Epidermal melanocyte (primary cell): ENCODE results near the gene CREB3L2.
"Not testable (repeated sequence)": the region's sequence is repeated elsewhere in the genome, so short reads cannot be mapped to it uniquely, and the experiment has no call there.

ENCODE experiments used
- DNase-seq: peaks from one replicate; pipeline ENCODE4 v3.0.0; 2011; ENCODE audit warnings: low spot score; ENCODE audit not compliant: insufficient read length

Gene CREB3L2, protein sequence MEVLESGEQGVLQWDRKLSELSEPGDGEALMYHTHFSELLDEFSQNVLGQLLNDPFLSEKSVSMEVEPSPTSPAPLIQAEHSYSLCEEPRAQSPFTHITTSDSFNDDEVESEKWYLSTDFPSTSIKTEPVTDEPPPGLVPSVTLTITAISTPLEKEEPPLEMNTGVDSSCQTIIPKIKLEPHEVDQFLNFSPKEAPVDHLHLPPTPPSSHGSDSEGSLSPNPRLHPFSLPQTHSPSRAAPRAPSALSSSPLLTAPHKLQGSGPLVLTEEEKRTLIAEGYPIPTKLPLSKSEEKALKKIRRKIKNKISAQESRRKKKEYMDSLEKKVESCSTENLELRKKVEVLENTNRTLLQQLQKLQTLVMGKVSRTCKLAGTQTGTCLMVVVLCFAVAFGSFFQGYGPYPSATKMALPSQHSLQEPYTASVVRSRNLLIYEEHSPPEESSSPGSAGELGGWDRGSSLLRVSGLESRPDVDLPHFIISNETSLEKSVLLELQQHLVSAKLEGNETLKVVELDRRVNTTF

DNA sequence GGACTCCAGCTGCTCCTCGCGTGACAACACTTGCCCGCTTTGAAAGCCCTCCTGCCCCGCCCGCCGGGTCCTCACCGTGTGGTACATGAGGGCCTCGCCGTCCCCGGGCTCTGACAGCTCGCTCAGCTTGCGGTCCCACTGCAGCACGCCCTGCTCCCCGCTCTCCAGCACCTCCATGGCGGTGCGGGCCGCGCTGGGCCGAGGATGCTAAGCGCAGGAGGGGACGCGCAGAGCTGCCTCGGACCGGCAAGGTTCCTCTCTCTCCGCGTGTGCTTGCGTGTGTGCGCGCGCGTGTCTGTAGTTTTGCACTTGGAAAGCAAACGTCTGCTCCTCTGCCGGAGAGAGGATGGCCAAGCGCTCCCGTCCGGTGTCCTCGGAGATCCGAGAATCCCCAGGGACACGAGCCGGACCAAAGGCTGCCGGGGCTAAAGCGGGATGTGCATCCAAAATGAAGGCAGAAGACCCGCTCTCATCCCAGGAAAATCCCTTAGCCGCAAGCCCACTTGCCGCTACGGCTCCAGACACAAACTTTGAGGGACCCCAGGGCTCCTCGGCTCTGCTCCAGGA, at the start of gene CREB3L2:
TSS of gene CREB3L2 (minus strand) at position 558 of the 567 bp plus-strand sequence. CDS start at position 177, 381 bp downstream.
- no peak for DNase-seq

DNA sequence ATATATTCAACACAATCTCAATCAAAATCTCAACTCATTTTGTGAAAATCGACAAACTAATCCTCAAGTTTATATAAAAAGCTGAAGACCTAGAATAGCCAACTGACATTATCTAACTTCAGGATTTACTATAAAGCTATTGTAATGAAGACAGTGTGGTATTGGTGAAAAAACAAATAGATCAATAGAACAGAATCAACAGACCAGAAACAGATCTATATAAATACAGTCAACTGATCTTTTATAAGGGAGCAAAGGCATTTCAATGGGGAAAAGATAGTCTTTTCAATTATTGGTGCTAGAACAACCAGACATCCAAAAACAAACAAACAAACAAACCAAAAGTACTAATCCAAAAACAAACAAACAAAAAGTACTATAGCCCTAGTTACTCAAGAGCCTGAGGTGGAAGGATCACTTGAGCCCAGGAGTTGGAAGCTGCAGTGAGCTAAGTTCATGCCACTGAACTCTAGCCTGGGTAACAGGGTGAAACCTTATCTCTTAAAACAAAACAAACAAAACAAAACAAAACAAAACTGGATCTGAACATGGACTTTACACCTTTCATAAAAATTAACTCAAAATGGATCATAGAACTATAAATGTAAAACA, 47.7 kb upstream of the CREB3L2 start:
- DNase-seq: no peak

DNA sequence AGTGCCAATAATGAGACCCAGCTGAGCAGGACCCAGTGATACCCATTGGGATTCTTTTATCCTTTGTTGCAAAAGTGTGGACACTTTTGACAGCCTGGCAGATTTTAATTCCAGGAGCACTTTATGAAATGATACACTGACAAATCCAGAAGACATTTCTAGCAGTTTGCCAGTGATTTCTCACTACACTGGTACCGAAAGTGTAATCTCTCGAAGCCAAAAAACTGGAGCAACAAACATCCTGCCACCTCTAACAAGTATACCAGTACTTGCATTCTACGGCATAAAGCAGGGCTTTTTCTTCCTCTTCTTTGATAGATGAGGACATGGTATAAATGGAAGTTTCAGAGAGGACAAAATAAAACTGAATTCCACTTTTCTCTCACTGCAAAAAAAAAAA, 46.0 kb upstream of the CREB3L2 start:
- no peak for DNase-seq

DNA sequence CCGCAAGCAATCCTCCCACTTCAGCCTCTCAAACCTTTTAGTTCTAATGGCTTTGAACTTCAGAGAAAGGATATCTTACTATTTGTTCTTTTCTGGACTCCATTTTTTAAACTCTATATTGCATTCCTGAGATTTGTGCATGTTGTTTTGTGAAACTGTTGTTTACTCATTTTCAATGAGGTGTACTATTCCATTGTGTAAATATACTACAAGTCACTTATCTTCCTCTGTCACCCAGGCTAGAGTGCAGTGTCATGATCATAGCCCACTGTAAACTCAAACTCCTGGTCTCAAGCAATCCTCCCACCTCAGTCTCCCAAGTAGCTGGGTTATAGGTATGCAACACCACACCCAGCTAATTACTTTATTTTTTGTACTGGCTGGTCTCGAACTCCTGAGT, 43.0 kb upstream of the CREB3L2 start:
- no peak for DNase-seq

DNA sequence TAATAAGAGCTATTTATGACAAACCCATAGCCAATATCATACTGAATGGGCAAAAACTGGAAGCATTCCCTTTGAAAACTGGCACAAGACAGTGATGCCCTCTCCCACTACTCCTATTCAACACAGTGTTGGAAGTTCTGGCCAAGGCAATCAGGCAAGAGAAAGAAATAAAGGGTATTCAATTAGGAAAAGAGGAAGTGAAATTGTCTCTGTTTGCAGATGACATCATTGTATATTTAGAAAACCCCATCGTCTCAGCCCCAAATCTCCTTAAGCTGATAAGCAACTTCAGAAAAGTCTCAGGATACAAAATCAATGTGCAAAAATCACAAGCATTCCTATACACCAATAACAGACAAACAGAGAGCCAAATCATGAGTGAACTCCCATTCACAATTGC, 38.2 kb upstream of the CREB3L2 start:
- not testable (repeated sequence) for DNase-seq

DNA sequence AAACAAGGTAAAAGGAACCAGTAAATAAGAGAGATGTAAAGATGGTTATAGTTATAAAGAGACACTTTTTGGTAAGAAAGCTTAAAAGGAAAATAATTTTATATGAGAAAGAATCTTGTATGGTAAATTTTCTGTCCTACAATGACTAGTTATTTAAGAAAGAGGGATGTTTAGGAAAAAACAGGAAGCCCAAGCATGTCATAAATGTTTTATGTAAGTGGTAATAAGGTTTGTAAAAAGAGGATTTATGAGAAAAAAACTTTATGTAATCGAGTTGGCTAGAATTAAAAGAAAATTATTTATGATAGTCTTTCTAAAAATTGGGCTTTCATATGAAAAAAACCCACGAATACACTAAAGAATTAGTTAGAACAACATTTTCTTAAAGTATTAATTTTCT, 34.2 kb upstream of the CREB3L2 start:
- no peak for DNase-seq

GRCh38 chr7:138033241-138033640, 31.4 kb upstream of the CREB3L2 start:
- DNase-seq: no peak

DNA sequence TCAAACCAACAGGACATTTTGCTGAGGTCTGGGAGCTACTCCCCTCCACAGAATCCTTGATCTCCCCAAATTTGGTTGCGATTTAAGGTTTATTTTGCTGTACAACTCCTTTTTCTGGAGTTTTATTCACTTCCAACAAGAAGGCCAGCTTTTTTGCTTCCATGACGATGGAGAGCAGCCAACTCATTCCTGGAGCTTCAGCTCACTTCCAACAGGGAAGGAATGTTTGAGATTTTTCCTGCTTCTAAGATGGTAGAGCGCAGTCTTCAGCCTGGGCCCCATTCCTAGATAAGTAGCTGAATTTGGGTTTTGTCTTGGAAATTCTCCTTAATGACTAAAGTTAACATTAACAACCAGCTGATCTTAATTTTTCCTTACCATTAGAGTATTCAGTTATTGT, 30.9 kb upstream of the CREB3L2 start:
- DNase-seq: no peak

GRCh38 chr7:138032186-138032585, 30.3 kb upstream of the CREB3L2 start:
- DNase-seq: no peak

- no peak for DNase-seq
Observed at GRCh38 chr7:138030679-138031351, 28.9 kb upstream of the CREB3L2 start.

DNA sequence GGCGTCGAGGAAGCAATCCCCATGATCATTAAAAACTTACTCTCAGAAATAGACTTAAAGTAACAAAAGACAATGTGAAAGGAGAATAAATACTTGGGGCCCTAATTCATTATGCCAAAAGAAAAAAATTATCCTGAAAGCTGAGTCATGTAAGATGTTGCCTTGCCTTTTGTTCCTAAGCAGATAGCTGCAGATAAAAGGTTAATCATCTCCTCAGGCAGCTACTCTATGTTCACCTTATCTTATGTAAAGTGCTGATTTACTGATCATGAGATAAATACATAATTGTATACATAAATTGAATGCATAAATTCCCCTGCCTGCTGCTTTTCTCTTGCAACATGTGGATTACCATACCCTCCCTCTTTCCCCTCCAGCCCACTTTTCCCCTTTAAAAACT, 28.1 kb upstream of the CREB3L2 start:
- no peak for DNase-seq

DNA sequence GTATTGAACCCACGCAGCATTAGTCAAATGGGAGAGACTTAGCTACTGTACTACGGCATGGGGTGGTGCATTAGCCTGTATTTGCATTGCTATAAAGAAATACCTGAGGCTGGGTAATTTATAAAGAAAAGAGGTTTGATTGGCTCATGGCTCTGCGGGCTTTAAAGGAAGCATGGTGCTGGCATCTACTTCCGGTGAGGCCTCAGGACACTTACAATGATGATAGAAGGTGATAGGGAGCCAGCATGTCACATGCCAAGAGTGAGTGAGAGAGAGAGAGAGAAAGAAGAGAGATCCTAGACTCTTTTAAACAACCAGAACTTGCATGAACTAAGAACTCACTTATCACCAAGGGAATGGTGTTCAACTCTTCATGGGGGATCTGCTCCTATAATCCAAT, 27.2 kb upstream of the CREB3L2 start:
- DNase-seq: no peak

- DNase-seq: no peak
Observed at GRCh38 chr7:138027100-138027499, 25.2 kb upstream of the CREB3L2 start.

GRCh38 chr7:138025215-138026186, 23.6 kb upstream of the CREB3L2 start:
- no peak for DNase-seq

DNA sequence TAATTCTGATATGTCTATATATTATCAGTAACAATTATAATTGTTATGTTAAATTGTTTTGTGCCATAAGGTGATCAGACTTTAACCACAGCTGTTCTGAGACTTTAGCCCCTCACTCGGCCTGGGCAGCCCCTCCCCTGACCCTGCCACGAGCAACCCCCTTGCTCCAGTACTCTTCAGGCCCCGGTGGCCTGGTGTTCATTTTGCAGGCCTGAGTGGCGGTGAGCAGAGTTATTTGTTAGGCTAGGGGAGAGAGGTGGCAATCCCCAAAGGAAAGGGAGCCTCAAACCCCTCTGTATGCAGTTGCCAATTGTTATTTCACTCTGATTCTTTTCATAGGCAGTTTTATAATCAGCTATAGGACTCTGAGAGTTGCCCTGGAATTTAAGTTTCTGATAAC, 22.9 kb upstream of the CREB3L2 start:
- DNase-seq: no peak

DNA sequence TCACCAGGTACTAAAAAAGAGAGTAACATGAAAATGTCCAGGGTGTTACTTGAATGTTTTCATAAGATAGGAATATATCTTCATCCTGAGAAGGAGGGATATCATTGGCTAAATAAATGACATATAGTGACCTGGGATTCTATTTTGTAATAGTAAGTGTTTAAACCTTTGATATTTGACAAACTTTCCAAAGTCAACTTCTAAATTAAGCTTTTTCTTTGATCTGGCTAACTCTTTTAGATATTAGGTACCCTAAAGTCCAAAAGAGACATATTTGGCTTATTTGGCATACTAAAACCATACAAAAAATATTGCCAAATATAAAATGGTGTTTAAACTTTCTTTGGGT, 22.4 kb upstream of the CREB3L2 start:
- no peak for DNase-seq

DNA sequence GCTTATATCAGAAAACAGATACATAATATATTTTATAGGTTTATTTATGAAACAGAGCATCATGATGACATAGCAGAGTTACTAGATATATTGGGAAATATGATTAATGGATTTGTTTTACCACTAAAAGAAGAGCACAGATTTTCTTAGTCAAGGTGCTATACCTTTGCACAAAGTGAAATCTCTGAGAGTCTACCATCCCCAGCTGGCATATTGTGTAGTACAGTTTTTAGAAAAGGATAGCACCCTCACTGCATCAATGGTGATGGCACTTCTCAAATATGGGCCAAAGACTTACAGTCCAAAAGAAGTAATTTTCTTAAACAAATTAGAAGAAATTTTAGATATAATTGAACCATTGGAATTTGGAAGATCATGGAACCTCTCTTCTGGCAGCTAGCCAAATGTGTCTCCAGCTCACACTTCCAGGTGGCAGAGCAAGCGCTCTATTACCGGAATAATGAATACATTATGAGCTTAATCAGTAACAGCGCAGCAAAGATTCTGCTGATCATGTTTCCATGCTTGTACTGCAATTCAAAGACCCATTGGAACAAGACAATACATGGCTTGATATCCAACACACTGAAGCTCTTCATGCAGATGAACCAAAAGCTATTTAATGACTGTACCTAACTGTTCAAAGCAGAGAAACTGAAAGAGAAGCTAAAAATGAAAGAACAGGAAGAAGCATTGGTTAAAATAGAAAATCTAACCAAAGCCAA, 21.9 kb upstream of the CREB3L2 start:
- no peak for DNase-seq

DNA sequence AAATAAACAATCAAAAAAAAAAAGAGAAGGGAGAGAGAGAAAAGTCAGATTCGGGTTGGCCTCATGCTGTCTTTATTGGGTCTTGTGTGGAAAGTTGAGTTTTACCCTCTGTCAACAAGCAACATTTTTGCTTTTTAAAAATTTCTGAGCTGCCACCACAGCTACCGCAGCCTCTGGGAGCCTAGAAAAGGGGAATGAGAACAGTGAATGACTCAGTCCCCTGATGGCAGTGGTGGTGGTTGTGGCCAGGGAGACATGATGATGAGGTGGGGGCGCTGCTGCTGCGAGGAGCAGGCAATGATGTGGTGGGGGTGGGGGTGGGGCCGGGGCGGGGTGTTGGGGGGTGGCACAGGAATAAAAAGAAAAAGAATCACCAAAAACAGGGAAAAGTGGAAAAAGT, 20.0 kb upstream of the CREB3L2 start:
- no peak for DNase-seq

- DNase-seq: no peak
Observed at GRCh38 chr7:138017992-138018391, 16.1 kb upstream of the CREB3L2 start.

- DNase-seq: no peak
Observed at GRCh38 chr7:138015096-138015495, 13.2 kb upstream of the CREB3L2 start.
